Right ventricle myocardium inferior (tissue), 1 donor: ENCODE results near the gene IL36B. TPM values are rescaled to one million over a fixed set of nuclear protein-coding genes. Genes with fewer than 3 reads are reported as not detected.

Source experiments
- ATAC-seq: fragments of 200-7000 bp; cut with Tn5 transposase; one replicate; pipeline ENCODE4 v1.9.1; 2020; ENCODE audit warnings: mild to moderate bottlenecking, moderate library complexity
- DNase-seq: peaks from one replicate; pipeline ENCODE4 v3.0.0; 2021; ENCODE audit errors: missing footprints
- intact Hi-C: fragments of 100-400 bp; cut with DNase I; formaldehyde crosslinking; loops from one replicate; pipeline ENCODE4 v1.11.0; 2022
- total RNA-seq: library from RNA; stranded (reverse); fragmentation: NEBNext Ultra II Directional; extraction: Animal tissue kit (Norgen Biotek cat#: 25700); gene quantifications from one replicate; pipeline ENCODE4 v1.2.1, GENCODE V29; 2021
- donor health status: DM: no; HTN: yes; CAD: no; lungs with severe emphysema.

IL36B gene
- total RNA-seq, 1 donor from 2014 or later, result not detected

DNA sequence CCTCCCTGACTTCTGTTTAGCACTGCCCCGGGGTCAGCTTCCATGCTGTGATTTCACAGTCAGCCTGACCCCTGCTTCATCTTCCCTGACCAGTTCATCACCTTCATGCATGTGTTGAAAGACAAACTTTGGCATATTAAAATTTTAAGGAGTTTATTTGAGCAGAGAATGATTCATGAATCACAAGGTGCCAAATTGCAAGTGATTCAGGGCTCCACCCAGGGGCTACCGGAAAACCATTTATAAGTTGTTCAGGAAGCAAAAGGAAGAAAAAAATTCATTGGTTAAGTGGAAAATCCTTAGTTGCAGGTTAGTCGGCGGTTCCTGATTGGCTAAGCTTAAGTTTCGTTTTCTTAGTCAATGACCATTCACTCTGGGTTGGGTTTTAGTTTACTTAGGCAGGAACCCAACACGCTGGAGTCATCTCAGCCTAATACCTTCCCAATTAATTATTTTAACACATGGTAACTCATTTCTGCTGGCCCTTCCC lies 25.7 kb upstream of the IL36B start:
- no peak for DNase-seq
- ATAC-seq, result no peak
- intact Hi-C loops, result no loop called here

- intact Hi-C loops, result no loop called here
- DNase-seq, result no peak
- ATAC-seq, result no peak
These were observed 25.3 kb upstream of the IL36B start for GRCh38 chr2:113077921-113078320.

- ATAC-seq (no peak), DNase-seq (no peak)
- intact Hi-C loops, result no loop called here
These were observed 24.4 kb upstream of the IL36B start for GRCh38 chr2:113076954-113077669.

- intact Hi-C loops, result no loop called here
- no peak for DNase-seq
- no peak for ATAC-seq
These were observed 22.9 kb upstream of the IL36B start for GRCh38 chr2:113075600-113075999.

GRCh38 chr2:113075030-113075429 lies 22.4 kb upstream of the IL36B start:
- DNase-seq, result no peak
- no peak for ATAC-seq
- intact Hi-C loops, result no loop called here

DNA sequence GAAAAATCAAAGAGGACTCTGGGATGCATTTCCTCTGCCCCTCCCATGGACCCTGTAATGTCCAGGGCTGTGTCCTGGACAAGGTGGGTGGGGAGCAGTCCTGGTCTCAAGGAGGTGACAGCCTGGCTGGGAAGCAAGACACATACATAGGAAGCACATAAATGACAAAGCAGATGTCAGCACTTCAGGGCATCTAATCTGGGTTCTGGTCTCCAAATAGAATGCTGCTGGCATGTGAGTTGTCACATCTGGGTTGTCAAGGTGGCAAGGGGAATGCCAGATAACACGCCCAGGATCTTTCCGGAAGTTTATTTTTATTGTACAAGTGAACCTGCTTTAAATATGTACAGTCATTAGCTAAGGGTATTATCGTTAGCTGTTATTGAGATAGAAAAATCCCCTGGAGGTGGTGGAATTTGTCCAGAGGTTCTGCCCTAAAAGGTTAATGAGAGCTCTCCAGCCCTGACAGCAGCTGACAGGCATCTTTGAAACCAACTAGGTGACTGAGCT lies 20.7 kb upstream of the IL36B start:
- DNase-seq, result no peak
- intact Hi-C loops, result no loop called here
- ATAC-seq, result no peak

- intact Hi-C loops, result no loop called here
- ATAC-seq (no peak), DNase-seq (no peak)
These were observed 19.9 kb upstream of the IL36B start for GRCh38 chr2:113072584-113072983.

GRCh38 chr2:113070606-113070975 lies 17.9 kb upstream of the IL36B start:
- intact Hi-C loops, result no loop called here
- no peak for DNase-seq

GRCh38 chr2:113069676-113070605 lies 17.3 kb upstream of the IL36B start:
- intact Hi-C loops, result no loop called here
- no peak for ATAC-seq
- DNase-seq, result no peak

More at GRCh38 chr2:113070606-113070975, 17.9 kb upstream of the IL36B start:
- ATAC-seq, result no peak

- intact Hi-C loops, result no loop called here
- ATAC-seq (no peak), DNase-seq (no peak)
These were observed 16.2 kb upstream of the IL36B start for GRCh38 chr2:113068706-113069485.

GRCh38 chr2:113068249-113068648 lies 15.6 kb upstream of the IL36B start:
- intact Hi-C loops, result no loop called here
- ATAC-seq, result no peak

DNA sequence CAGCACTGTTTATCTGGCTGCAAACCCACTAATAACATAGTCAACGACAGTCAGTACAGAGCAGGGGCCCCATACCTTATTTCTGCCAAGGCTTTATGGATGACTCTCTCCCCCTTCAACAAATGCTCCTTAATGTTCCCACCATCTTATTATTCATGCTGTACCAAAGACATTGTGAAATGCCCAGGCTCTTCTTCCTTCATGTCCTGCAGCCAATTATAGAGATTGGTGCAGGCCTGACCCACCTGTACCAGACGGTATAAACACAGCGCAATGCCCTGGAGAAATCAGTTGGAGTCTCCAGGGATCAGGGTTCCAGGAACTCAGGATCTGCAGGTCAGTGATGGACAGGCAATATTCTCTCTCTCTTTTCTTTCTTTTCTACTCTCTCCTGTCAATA lies 15.0 kb upstream of the IL36B start, which contains the start of gene IL1F10:
Gene IL1F10, plus strand, starts transcription at position 290 of the 400 bp plus-strand sequence. CDS start 4,769 bp downstream, outside the sequence.
- no peak for DNase-seq

More at GRCh38 chr2:113068249-113068648, 15.6 kb upstream of the IL36B start:
- no peak for DNase-seq

DNA sequence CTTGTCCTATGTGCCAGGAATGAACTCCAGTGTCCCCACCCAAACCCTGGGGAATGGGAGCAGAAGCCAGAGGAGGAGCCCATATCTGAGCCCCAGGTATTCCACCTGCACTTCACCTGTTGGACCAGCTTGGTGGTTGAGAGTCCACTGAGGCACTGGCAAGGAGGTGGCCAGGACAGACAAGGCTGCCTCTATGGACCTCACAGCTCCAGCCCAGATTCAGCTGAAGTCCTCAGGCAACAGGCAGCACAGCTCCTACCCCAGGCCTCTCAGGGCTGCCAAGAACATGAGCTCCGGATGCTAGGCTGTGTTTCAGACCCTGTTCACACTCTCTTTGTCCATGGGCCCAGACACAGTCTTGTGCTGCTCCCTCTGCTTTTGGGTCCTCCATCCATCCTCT lies 12.2 kb upstream of the IL36B start:
- no peak for DNase-seq
- intact Hi-C loops, result no loop called here
- no peak for ATAC-seq

More for the DNA sequence above, 15.0 kb upstream of the IL36B start, which contains the start of gene IL1F10:
- no peak for ATAC-seq
- intact Hi-C loops, result no loop called here

DNA sequence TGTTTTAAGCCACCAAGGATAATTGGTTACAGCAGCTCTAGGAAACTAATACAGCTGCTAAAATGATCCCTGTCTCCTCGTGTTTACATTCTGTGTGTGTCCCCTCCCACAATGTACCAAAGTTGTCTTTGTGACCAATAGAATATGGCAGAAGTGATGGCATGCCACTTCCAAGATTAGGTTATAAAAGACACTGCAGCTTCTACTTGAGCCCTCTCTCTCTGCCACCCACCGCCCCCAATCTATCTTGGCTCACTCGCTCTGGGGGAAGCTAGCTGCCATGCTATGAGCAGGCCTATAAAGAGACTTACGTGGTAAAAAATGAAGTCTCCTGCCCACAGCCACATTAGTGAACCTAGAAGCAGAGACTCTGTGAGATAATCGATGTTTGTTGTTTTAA lies 11.6 kb upstream of the IL36B start:
- ATAC-seq (no peak), DNase-seq (no peak)
- intact Hi-C loops, result no loop called here

DNA sequence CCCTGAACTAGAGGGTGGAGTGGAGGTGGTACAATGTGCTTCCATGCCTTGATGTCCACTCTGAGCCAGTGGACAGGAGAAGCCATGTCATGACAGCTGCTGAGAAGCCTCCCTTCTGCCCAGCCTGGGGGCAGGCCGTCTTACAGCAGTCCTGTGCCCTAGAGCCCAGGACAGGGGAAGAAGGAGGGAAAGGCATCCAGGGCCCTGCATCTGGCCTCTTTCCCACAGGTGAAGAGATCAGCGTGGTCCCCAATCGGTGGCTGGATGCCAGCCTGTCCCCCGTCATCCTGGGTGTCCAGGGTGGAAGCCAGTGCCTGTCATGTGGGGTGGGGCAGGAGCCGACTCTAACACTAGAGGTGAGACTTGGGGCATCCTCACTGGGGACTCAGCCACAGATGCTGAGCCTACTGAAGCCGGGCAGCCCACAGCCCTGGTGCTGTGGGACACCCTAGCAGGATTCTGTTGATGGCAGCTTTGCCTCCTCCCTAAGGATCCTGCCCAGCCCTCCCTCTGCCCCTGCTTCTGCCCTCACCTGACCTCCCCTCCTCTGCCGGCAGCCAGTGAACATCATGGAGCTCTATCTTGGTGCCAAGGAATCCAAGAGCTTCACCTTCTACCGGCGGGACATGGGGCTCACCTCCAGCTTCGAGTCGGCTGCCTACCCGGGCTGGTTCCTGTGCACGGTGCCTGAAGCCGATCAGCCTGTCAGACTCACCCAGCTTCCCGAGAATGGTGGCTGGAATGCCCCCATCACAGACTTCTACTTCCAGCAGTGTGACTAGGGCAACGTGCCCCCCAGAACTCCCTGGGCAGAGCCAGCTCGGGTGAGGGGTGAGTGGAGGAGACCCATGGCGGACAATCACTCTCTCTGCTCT lies 9.5 kb upstream of the IL36B start:
- DNase-seq, result no peak
- ATAC-seq, result no peak
- intact Hi-C loops, result no loop called here

DNA sequence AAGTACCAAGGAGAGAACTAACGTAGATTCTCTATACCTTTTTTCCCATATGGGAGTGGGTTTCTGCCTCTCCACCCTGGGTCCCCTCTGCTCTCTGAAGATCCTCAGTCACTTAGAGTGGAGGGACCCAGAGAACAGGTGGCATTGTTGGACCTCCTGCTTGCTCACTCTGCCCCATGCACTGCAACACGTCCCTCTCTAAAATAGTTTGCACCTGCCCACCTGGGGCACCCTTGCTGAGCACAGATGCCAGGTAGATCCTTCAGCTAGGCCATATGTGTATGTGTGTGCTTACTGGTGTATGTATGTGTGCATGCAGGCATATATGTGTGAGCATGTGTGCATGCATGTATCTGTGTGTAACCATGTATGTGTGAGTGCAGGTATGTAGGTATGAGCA lies 8.6 kb upstream of the IL36B start:
- ATAC-seq (no peak), DNase-seq (no peak)
- intact Hi-C loops, result no loop called here

GRCh38 chr2:113060796-113061195 lies 8.1 kb upstream of the IL36B start:
- ATAC-seq, result no peak
- no peak for DNase-seq
- intact Hi-C loops, result no loop called here

DNA sequence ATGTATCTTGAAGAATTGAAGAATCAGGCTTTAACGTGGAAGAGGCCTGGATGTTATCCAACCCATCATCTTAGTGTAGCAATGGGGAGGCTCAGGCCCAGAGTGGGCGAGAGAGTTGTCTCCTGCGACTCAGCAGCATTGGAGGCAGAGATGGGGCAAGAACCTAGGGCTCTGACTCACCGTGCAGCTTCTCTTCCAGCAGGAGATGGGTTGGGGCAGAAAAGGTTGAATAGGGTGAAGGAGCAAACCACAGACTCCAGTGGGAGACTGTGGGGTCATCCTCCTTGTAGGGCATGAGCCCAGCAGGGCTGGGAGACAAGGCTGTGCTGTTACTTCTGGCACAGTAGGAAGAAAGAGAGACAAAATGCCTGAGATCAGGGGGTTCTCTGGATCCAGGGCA lies 7.7 kb upstream of the IL36B start:
- DNase-seq (no peak), ATAC-seq (no peak)
- intact Hi-C loops, result no loop called here
